GM23248 (cell line): ENCODE measurements around the gene SPAG4.

ENCODE experiments used
- EZH2 ChIP-seq: fragments of 200-600 bp; sonication (generic); IDR thresholded peaks from 2 replicates; pipeline ENCODE4 v1.6.1; 2018; ENCODE audit warnings: antibody characterized with exemption, mild to moderate bottlenecking; ENCODE audit not compliant: insufficient read depth, poor library complexity, severe bottlenecking
- EZH2phosphoT487 ChIP-seq: fragments of 200-600 bp; sonication (generic); IDR thresholded peaks from 2 replicates; pipeline ENCODE4 v1.6.1; 2018; ENCODE audit warnings: antibody characterized with exemption, moderate library complexity, mild to moderate bottlenecking, low read depth; ENCODE audit not compliant: insufficient read depth

DNA sequence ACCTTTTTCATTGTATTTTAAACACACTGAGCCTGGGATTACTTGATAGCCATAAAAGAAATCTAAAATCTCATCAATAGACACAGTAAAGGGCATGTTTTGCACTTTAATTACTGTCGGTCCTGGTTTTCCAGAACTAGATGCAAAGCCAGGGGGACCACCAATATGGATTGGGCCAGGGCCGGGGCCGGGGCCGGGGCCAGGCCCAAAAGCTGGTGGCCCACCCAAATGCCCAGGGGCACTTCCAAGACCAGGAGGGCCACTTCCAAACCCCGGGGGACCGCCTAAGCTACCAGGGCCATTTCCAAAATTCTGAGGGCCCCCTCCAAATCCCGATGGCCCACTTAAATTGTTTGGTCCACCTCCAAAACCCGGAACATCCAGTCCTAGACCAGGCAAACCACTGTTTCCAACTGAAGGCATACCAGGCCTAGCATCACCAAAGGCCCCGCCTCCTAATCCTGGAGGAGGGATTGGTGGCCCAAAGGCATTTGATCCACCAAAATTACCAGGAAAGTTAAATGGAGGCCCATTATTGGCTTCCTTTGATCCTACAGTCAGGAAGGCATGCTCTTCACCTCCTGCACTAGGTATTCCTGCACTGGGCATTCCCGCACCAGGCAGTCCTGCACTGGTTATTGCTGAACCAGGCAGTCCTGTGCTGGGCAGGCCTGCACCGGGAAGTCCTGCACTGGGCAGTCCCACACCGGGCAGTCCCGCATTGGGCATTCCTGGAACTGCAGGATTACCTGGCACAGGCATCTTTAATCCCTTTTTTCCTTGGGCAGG lies 37.2 kb downstream of the SPAG4 start:
- TF ChIP-seq EZH2 (no peak), EZH2phosphoT487 (no peak)
